Natural killer cell treated with Interleukin-12 subunit alpha and Interleukin-12 subunit beta and Interleukin-15 and Interleukin-18, amount 100 ng/mL, for 72 hours (primary cell): ENCODE data around the gene SH3RF2. TPM values are rescaled to one million over a fixed set of nuclear protein-coding genes. Genes with fewer than 3 reads are reported as not detected.
"Not testable (repeated sequence)": the region's sequence is repeated elsewhere in the genome, so short reads cannot be mapped to it uniquely, and the experiment has no call there.

Experiments
- ATAC-seq, 2 donors: fragments of 150-1000 bp; cut with Tn5 transposase in 1 of 2; sonication (Bioruptor Pico), chemical (Tn5 transposase) in 1 of 2; 2 replicates each; pipeline ENCODE4 v1.10.0; 2021
- DNase-seq: peaks from one replicate; pipeline ENCODE4 v3.0.0; 2022; ENCODE audit warnings: low spot score
- H3K27ac Mint-ChIP-seq, 2 donors: 1 replicate in 1 of 2; 2 replicates in 1 of 2; pipeline ENCODE4 v1.8.0; 2022; ENCODE audit warnings: mixed read lengths in 2 of 2, mild to moderate bottlenecking in 1 of 2, moderate library complexity in 1 of 2
- H3K27me3 Mint-ChIP-seq, 2 donors: 1 replicate in 1 of 2; 2 replicates in 1 of 2; pipeline ENCODE4 v1.8.0; 2022; ENCODE audit warnings: mixed read lengths in 2 of 2
- H3K36me3 Mint-ChIP-seq: one replicate; pipeline ENCODE4 v1.8.0; 2022; ENCODE audit warnings: mixed read lengths
- H3K4me1 Mint-ChIP-seq, 2 donors: 1 replicate in 1 of 2; 2 replicates in 1 of 2; pipeline ENCODE4 v1.8.0; 2022; ENCODE audit warnings: low read depth in 2 of 2, mixed read lengths in 2 of 2, mild to moderate bottlenecking in 1 of 2
- H3K4me3 Mint-ChIP-seq: one replicate; pipeline ENCODE4 v1.8.0; 2022; ENCODE audit warnings: mixed read lengths
- H3K9me3 Mint-ChIP-seq: 2 replicates; pipeline ENCODE4 v1.8.0; 2022; ENCODE audit warnings: mixed read lengths
- total RNA-seq, 2 donors: library from RNA; stranded (reverse); gene quantifications; one replicate each; pipeline ENCODE4 v1.2.3, GENCODE V29; 2022

SH3RF2 gene
- total RNA-seq, 2 donors from 2014 or later: 0.07 to 0.50 TPM

GRCh38 chr5:146089287-146089686 is 152.9 kb downstream of the SH3RF2 start:
- Mint-ChIP-seq H3K27ac (no peak overlapping the region), H3K4me1 (no peaks in the 10 kb centered on the region), H3K27me3 (peaks cover 0 to under 1% of the 10 kb centered on the region in 2 donors), H3K36me3 (no peaks in the 10 kb centered on the region), H3K9me3 (no peaks in the 10 kb centered on the region), H3K4me3 (no peak overlapping the region)
- DNase-seq (no peak), ATAC-seq (no peak)

- no peaks in the 10 kb centered on the region for H3K36me3 Mint-ChIP-seq
- ATAC-seq: no peak
- no peak overlapping the region for H3K4me3 Mint-ChIP-seq
- no peak for DNase-seq
- H3K9me3 Mint-ChIP-seq: no peaks in the 10 kb centered on the region
- H3K27me3 Mint-ChIP-seq: peaks cover 0 to 2% of the 10 kb centered on the region in 2 donors
- H3K4me1 Mint-ChIP-seq: no peaks in the 10 kb centered on the region
- H3K27ac Mint-ChIP-seq: no peak overlapping the region
Observed at GRCh38 chr5:146091881-146092280, 155.5 kb downstream of the SH3RF2 start.

- ATAC-seq: no peak
Observed at GRCh38 chr5:146098047-146098446, 161.7 kb downstream of the SH3RF2 start.

GRCh38 chr5:146101646-146102045 is 165.3 kb downstream of the SH3RF2 start:
- Mint-ChIP-seq H3K27me3 (no peaks in the 10 kb centered on the region), H3K27ac (no peak overlapping the region), H3K36me3 (no peaks in the 10 kb centered on the region), H3K4me1 (no peaks in the 10 kb centered on the region), H3K4me3 (no peak overlapping the region), H3K9me3 (no peaks in the 10 kb centered on the region)
- DNase-seq: no peak
- no peak for ATAC-seq

More at GRCh38 chr5:146098047-146098446, 161.7 kb downstream of the SH3RF2 start:
- no peak overlapping the region for H3K27ac Mint-ChIP-seq
- H3K4me3 Mint-ChIP-seq: no peak overlapping the region
- H3K9me3 Mint-ChIP-seq: no peaks in the 10 kb centered on the region
- DNase-seq: no peak
- H3K27me3 Mint-ChIP-seq: peaks cover 0 to 2% of the 10 kb centered on the region in 2 donors
- no peaks in the 10 kb centered on the region for H3K4me1 Mint-ChIP-seq
- H3K36me3 Mint-ChIP-seq: no peaks in the 10 kb centered on the region

- no peaks in the 10 kb centered on the region for H3K27me3 Mint-ChIP-seq
- H3K4me1 Mint-ChIP-seq: no peaks in the 10 kb centered on the region
- no peak for ATAC-seq
- no peaks in the 10 kb centered on the region for H3K9me3 Mint-ChIP-seq
- no peaks in the 10 kb centered on the region for H3K36me3 Mint-ChIP-seq
- no peak for DNase-seq
- H3K27ac Mint-ChIP-seq: no peak overlapping the region
- H3K4me3 Mint-ChIP-seq: no peak overlapping the region
Observed at GRCh38 chr5:146103594-146103993, 167.2 kb downstream of the SH3RF2 start.

- no peaks in the 10 kb centered on the region for H3K4me1 Mint-ChIP-seq
- no peaks in the 10 kb centered on the region for H3K36me3 Mint-ChIP-seq
- ATAC-seq (no peak), DNase-seq (no peak)
- H3K9me3 Mint-ChIP-seq: no peaks in the 10 kb centered on the region
- no peaks in the 10 kb centered on the region for H3K27me3 Mint-ChIP-seq
- no peak within 1 kb of the TSS for H3K4me3 Mint-ChIP-seq
- no peak within 1 kb of the TSS for H3K27ac Mint-ChIP-seq
Observed at GRCh38 chr5:146105477-146105876, 169.1 kb downstream of the SH3RF2 start, which contains the start of gene PLAC8L1. PLAC8L1 (minus strand) TSS chr5:146105577; CDS start chr5:146104311, 1,266 bp downstream.

GRCh38 chr5:146107901-146108300 is 171.5 kb downstream of the SH3RF2 start:
- H3K4me3 Mint-ChIP-seq: no peak overlapping the region
- DNase-seq (no peak), ATAC-seq (no peak)
- no peaks in the 10 kb centered on the region for H3K4me1 Mint-ChIP-seq
- no peaks in the 10 kb centered on the region for H3K9me3 Mint-ChIP-seq
- no peaks in the 10 kb centered on the region for H3K36me3 Mint-ChIP-seq
- no peaks in the 10 kb centered on the region for H3K27me3 Mint-ChIP-seq
- H3K27ac Mint-ChIP-seq: no peak overlapping the region

GRCh38 chr5:146108870-146109269 is 172.5 kb downstream of the SH3RF2 start:
- not testable (repeated sequence) for H3K36me3 Mint-ChIP-seq

GRCh38 chr5:146109379-146109778 is 173.0 kb downstream of the SH3RF2 start:
- no peak for DNase-seq
- Mint-ChIP-seq H3K4me1 (no peaks in the 10 kb centered on the region), H3K9me3 (no peaks in the 10 kb centered on the region), H3K4me3 (no peak overlapping the region), H3K36me3 (no peaks in the 10 kb centered on the region), H3K27ac (no peak overlapping the region), H3K27me3 (no peaks in the 10 kb centered on the region)
- no peak for ATAC-seq

More at GRCh38 chr5:146108870-146109269, 172.5 kb downstream of the SH3RF2 start:
- not testable (repeated sequence) for H3K9me3 Mint-ChIP-seq, H3K27ac Mint-ChIP-seq, DNase-seq, H3K4me1 Mint-ChIP-seq, H3K27me3 Mint-ChIP-seq, H3K4me3 Mint-ChIP-seq, ATAC-seq

- no peak overlapping the region for H3K27ac Mint-ChIP-seq
- no peaks in the 10 kb centered on the region for H3K4me1 Mint-ChIP-seq
- DNase-seq (no peak), ATAC-seq (no peak)
- H3K36me3 Mint-ChIP-seq: no peaks in the 10 kb centered on the region
- H3K9me3 Mint-ChIP-seq: no peaks in the 10 kb centered on the region
- H3K4me3 Mint-ChIP-seq: no peak overlapping the region
- no peaks in the 10 kb centered on the region for H3K27me3 Mint-ChIP-seq
Observed at GRCh38 chr5:146111409-146111808, 175.0 kb downstream of the SH3RF2 start.

GRCh38 chr5:146112476-146112875 is 176.1 kb downstream of the SH3RF2 start:
- H3K27me3 Mint-ChIP-seq: no peaks in the 10 kb centered on the region
- peaks cover 6% of the 10 kb centered on the region for H3K36me3 Mint-ChIP-seq
- H3K4me3 Mint-ChIP-seq: no peak overlapping the region
- ATAC-seq: no peak
- no peak overlapping the region for H3K27ac Mint-ChIP-seq
- H3K4me1 Mint-ChIP-seq: no peaks in the 10 kb centered on the region
- no peaks in the 10 kb centered on the region for H3K9me3 Mint-ChIP-seq
- DNase-seq: no peak

Other genes starting within 250 kb of the SH3RF2 start
- gene PRELID2, start 101.2 kb upstream of the SH3RF2 start, total RNA-seq: 1 to 10 TPM; 3.3 to 7.9 TPM
- gene GRXCR2, start 63.6 kb upstream of the SH3RF2 start, total RNA-seq: not detected
- 1 to 10 TPM in 1 of 2 donors, not detected in 1; 2.5 TPM for gene PLAC8L1, start 169.0 kb downstream of the SH3RF2 start, total RNA-seq
- 100 to 1,000 TPM; 109 to 118 TPM for gene LARS1, start 246.1 kb downstream of the SH3RF2 start, total RNA-seq